HepG2 (cell line): Measurements from ENCODE around the gene BRIP1. TPM values are rescaled to one million over a fixed set of nuclear protein-coding genes. Genes with fewer than 3 reads are reported as not detected.

ENCODE experiments used
- ATAC-seq: fragments of 200-7000 bp; cut with Tn5 transposase; 3 replicates; pipeline ENCODE4 v1.9.1; 2020; ENCODE audit warnings: mild to moderate bottlenecking, moderate library complexity
- BruUV-seq: library from RNA; stranded (reverse); fragments of 400-500 nt; replicated peaks from 2 replicates; lab custom pipeline; 2021; lab: Mats Ljungman, UMichigan
- CTCF ChIA-PET: fragments of 300-600 bp; formaldehyde crosslinking; extraction: SDS; loops from one replicate; lab custom pipeline; 2021; ENCODE audit warnings: low total read pairs, inconsistent platforms, low intra/inter-chr PET ratio; lab: Yijun Ruan, JAX
- POLR2A ChIA-PET: fragments of 350-600 bp; sonication (Branson Sonifier 250); formaldehyde crosslinking; loops from one replicate; lab custom pipeline; 2020; ENCODE audit warnings: antibody characterized with exemption, inconsistent platforms; lab: Yijun Ruan, JAX
- DNase-seq: peaks from one replicate; pipeline ENCODE4 v3.0.0-alpha.2; 2015; ENCODE audit warnings: low spot score
- FAIRE-seq: peaks from 3 replicates; lab custom pipeline; 2011; peaks lifted over from hg19 to GRCh38; lab: Jason Lieb, UNC
- H2AFZ ChIP-seq: one replicate; pipeline ENCODE4 v1.6.1; 2011; ENCODE audit warnings: low read length, inconsistent platforms
- H3K27ac ChIP-seq: fragments of 300-600 bp; 3 replicates; pipeline ENCODE4 v1.8.0; 2011; ENCODE audit warnings: mixed run types, mild to moderate bottlenecking, mixed read lengths, low read length, inconsistent platforms; ENCODE audit not compliant: insufficient read depth; ENCODE audit errors: extremely low read length
- H3K27me3 ChIP-seq, 2 experiments: fragments of 200-600 bp in 1 of 2; 2 replicates in 1 of 2; 3 replicates in 1 of 2; pipeline versions ENCODE4 v1.6.0 to v1.8.0; 2011; ENCODE audit warnings: low read length in 2 of 2, mild to moderate bottlenecking in 2 of 2, moderate library complexity in 2 of 2, inconsistent platforms in 1 of 2; ENCODE audit not compliant: insufficient read depth in 2 of 2, control insufficient read depth in 1 of 2
- H3K36me3 ChIP-seq, 2 experiments: fragments of 200-600 bp in 1 of 2; replicated peaks in 1 of 2; 2 replicates in 1 of 2; 3 replicates in 1 of 2; pipeline versions ENCODE4 v1.5.1 to v1.8.0; 2011; ENCODE audit warnings: low read length in 2 of 2, inconsistent platforms in 1 of 2; ENCODE audit not compliant: insufficient read depth in 2 of 2, control insufficient read depth in 1 of 2
- H3K4me1 ChIP-seq: 2 replicates; pipeline ENCODE4 v1.5.1; 2012; ENCODE audit warnings: low read length, inconsistent platforms; ENCODE audit not compliant: insufficient read depth
- H3K4me2 ChIP-seq: 2 replicates; pipeline ENCODE4 v1.6.0; 2011; ENCODE audit warnings: low read depth, low read length, inconsistent platforms
- H3K4me3 ChIP-seq, 3 experiments: fragments of 200-600 bp in 1 of 3; sonication (generic), shearing (Covaris generic) in 1 of 3; replicated peaks in 1 of 3; 2 replicates each; pipeline ENCODE4 v1.5.1; 2011 to 2016; ENCODE audit warnings: low read length in 3 of 3, inconsistent platforms in 2 of 3, low read depth in 2 of 3, mild to moderate bottlenecking in 2 of 3, control low read depth in 1 of 3, mixed read lengths in 1 of 3; ENCODE audit not compliant: insufficient read depth in 1 of 3
- H3K79me2 ChIP-seq: one replicate; pipeline ENCODE4 v1.6.1; 2011; ENCODE audit warnings: low read length, inconsistent platforms; ENCODE audit not compliant: insufficient read depth
- H3K9ac ChIP-seq: 2 replicates; pipeline ENCODE4 v1.6.0; 2011; ENCODE audit warnings: mild to moderate bottlenecking, low read depth, low read length, inconsistent platforms; ENCODE audit not compliant: insufficient read depth
- H3K9me3 ChIP-seq: 2 replicates; pipeline ENCODE4 v1.5.1; 2012; ENCODE audit warnings: mild to moderate bottlenecking, low read length
- H4K20me1 ChIP-seq: 2 replicates; pipeline ENCODE4 v1.6.0; 2011; ENCODE audit warnings: inconsistent platforms, mild to moderate bottlenecking, low read length, moderate library complexity; ENCODE audit not compliant: insufficient read depth
- ASH2L ChIP-seq: fragments of 300-600, 200-600 bp; sonication (generic); IDR thresholded peaks from 2 replicates; pipeline ENCODE4 v1.7.0; 2017; ENCODE audit warnings: low read depth, mild to moderate bottlenecking, moderate library complexity, mixed read lengths, low read length; ENCODE audit not compliant: insufficient read length
- HNRNPUL1 ChIP-seq: fragments of 200-400 bp; formaldehyde crosslinking; IDR thresholded peaks from 2 replicates; pipeline ENCODE4 v1.6.1; 2017; ENCODE audit warnings: low read depth, mild to moderate bottlenecking, low read length, moderate library complexity
- KDM3A ChIP-seq: IDR thresholded peaks from 2 replicates; pipeline ENCODE4 v1.6.1; 2018; ENCODE audit warnings: low read depth, missing compliant biosample characterization
- ZNF570 ChIP-seq: sonication (generic); formaldehyde crosslinking; IDR thresholded peaks from 2 replicates; pipeline ENCODE4 v1.4.0; 2020; ENCODE audit warnings: mild to moderate bottlenecking, missing genetic modification reagents, borderline replicate concordance
- ZNF775 ChIP-seq: sonication (generic); formaldehyde crosslinking; IDR thresholded peaks from 2 replicates; pipeline ENCODE4 v1.4.0; 2020; ENCODE audit warnings: missing genetic modification reagents, mild to moderate bottlenecking, moderate library complexity, borderline replicate concordance
- WGBS: methylation state at CpG from one replicate; pipeline ENCODE4 v1.1.6; 2017; ENCODE audit warnings: low lambda C conversion rate; 5-methylcytosine and 5-hydroxymethylcytosine counted together
- in situ Hi-C: cut with HindIII; loops from 2 replicates; pipeline ENCODE4 v1.10.0; 2017; ENCODE audit warnings: low pct_unique_long_range_greater_than_20kb; ENCODE audit not compliant: extremely low pct_ligation_motif_present
- intact Hi-C: fragments of 100-400 bp; cut with micrococcal nuclease; formaldehyde crosslinking; loops from one replicate; pipeline ENCODE4 v1.10.0; 2022; ENCODE audit not compliant: unreplicated experiment
- polyA plus RNA-seq, 8 experiments: library from polyadenylated mRNA; depleted of rRNA in 3 of 8; stranded (reverse) in 7 of 8; unstranded in 1 of 8; fragments of >200 nt; fragmentation: Illumina TruSeq in 4 of 8; extraction: Trizol in 4 of 8; gene quantifications; 2 replicates each; pipeline versions ENCODE4 v1.2.1 to v1.2.3, GENCODE V29; 2011 to 2016; ENCODE audit warnings: low read depth in 4 of 8, missing spikeins in 1 of 8, mixed read lengths in 1 of 8; ENCODE audit not compliant: insufficient read depth in 1 of 8
- total RNA-seq, 5 experiments: library from RNA; depleted of rRNA; stranded (reverse); fragments of >200 nt; fragmentation: Illumina TruSeq; extraction: Trizol; gene quantifications; 2 replicates each; pipeline ENCODE4 v1.2.3, GENCODE V29; 2016; ENCODE audit warnings: low read depth in 1 of 5
- TF ChIP-seq, protein P1 (sequence below): sonication (generic); formaldehyde crosslinking; IDR thresholded peaks from 2 replicates; pipeline ENCODE4 v1.4.0; 2020; ENCODE audit warnings: missing genetic modification reagents, borderline replicate concordance

BRIP1 gene
- total and polyA plus RNA-seq, 2 of the 13 experiments (the other 11 are each of a cell fraction or from before 2014, with no cell fraction given), result 3.8 to 27.7 TPM

- WGBS, result 93% methylated on average over 3 of the region's 3 CpGs
- intact Hi-C loops, result no loop called here
- no peak for TF ChIP-seq ASH2L
- Histone ChIP-seq H3K4me3 (no peak overlapping the region), H3K4me1 (no peaks in the 10 kb centered on the region), H3K9ac (no peak overlapping the region), H3K27me3 (no peaks in the 10 kb centered on the region), H3K9me3 (no peaks in the 10 kb centered on the region), H3K27ac (no peak overlapping the region), H4K20me1 (no peaks in the 10 kb centered on the region), H2AFZ (no peak overlapping the region), H3K79me2 (no peaks in the 10 kb centered on the region), H3K4me2 (no peak overlapping the region), H3K36me3 (no peaks in the 10 kb centered on the region; a peak in 1 of 5 replicates)
- in situ Hi-C loops, result no loop called here
- no peak for FAIRE-seq
- no peak for DNase-seq
- POLR2A ChIA-PET, result no interaction called here
- CTCF ChIA-PET, result no interaction called here
- no peak for ATAC-seq
- no TSS peak for BruUV-seq
These were observed 131.2 kb downstream of the BRIP1 start for GRCh38 chr17:61732169-61732568.

DNA sequence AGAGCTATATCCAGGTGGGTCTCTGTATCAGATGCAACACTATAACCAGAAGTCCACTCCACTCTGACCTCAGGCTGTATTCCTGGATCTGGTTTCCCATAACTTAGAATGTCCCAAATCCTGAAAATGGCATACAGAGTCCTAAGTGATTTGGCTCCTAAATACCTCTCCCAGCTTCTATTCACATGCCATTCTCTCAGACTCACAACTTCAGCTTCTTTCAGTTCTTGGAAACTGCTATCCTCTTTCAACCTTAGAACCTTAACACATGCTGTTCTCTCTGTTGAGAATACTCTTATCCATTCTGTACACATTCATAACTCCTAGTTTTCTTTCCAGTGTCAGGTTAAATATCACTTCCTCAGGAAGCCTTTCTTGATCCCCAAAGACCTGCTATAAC lies 132.0 kb downstream of the BRIP1 start:
- Histone ChIP-seq H2AFZ (no peak overlapping the region), H3K36me3 (no peaks in the 10 kb centered on the region; a peak in 1 of 5 replicates), H3K79me2 (no peaks in the 10 kb centered on the region), H3K9ac (no peak overlapping the region), H3K27me3 (no peaks in the 10 kb centered on the region), H3K27ac (no peak overlapping the region), H4K20me1 (no peaks in the 10 kb centered on the region), H3K4me3 (no peak overlapping the region), H3K4me1 (no peaks in the 10 kb centered on the region), H3K9me3 (no peaks in the 10 kb centered on the region), H3K4me2 (no peak overlapping the region)
- no peak for DNase-seq
- in situ Hi-C loops (no loop called here), intact Hi-C loops (no loop called here)
- CTCF ChIA-PET, result no interaction called here
- ATAC-seq, result no peak
- POLR2A ChIA-PET, result no interaction called here
- no peak for FAIRE-seq
- BruUV-seq, result no TSS peak
- TF ChIP-seq ZNF570 (CRISPR knock-in tag) (no peak), KDM3A (no peak), ZNF775 (no peak), HNRNPUL1 (no peak)
- TF ChIP-seq, protein P1, sequence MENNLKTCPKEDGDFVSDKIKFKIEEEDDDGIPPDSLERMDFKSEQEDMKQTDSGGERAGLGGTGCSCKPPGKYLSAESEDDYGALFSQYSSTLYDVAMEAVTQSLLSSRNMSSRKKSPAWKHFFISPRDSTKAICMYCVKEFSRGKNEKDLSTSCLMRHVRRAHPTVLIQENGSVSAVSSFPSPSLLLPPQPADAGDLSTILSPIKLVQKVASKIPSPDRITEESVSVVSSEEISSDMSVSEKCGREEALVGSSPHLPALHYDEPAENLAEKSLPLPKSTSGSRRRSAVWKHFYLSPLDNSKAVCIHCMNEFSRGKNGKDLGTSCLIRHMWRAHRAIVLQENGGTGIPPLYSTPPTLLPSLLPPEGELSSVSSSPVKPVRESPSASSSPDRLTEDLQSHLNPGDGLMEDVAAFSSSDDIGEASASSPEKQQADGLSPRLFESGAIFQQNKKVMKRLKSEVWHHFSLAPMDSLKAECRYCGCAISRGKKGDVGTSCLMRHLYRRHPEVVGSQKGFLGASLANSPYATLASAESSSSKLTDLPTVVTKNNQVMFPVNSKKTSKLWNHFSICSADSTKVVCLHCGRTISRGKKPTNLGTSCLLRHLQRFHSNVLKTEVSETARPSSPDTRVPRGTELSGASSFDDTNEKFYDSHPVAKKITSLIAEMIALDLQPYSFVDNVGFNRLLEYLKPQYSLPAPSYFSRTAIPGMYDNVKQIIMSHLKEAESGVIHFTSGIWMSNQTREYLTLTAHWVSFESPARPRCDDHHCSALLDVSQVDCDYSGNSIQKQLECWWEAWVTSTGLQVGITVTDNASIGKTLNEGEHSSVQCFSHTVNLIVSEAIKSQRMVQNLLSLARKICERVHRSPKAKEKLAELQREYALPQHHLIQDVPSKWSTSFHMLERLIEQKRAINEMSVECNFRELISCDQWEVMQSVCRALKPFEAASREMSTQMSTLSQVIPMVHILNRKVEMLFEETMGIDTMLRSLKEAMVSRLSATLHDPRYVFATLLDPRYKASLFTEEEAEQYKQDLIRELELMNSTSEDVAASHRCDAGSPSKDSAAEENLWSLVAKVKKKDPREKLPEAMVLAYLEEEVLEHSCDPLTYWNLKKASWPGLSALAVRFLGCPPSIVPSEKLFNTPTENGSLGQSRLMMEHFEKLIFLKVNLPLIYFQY (CRISPR knock-in tag), result no peak
